H1 (cell line): ENCODE results near the gene SLIRP. TPM values are rescaled to one million over a fixed set of nuclear protein-coding genes. Genes with fewer than 3 reads are reported as not detected.

Experiments
- polyA plus RNA-seq, 7 experiments: library from polyadenylated mRNA; depleted of rRNA in 3 of 7; stranded (reverse) in 5 of 7; unstranded in 2 of 7; fragments of >200 nt in 5 of 7; fragments of 200-250 nt in 2 of 7; gene quantifications; 1 replicate in 5 of 7; 2 replicates in 1 of 7; 4 replicates in 1 of 7; pipeline versions ENCODE4 v1.2.1 to v1.2.3, GENCODE V29; 2011 to 2013; ENCODE audit warnings: missing spikeins in 2 of 7, mixed read lengths in 2 of 7
- total RNA-seq: library from RNA; stranded (reverse); fragmentation: NEBNext Ultra II Directional; extraction: Animal tissue kit (Norgen Biotek cat#: 25700); gene quantifications from 2 replicates; pipeline ENCODE4 v1.2.1, GENCODE V29; 2021

SLIRP gene
- total and polyA plus RNA-seq, 2 of the 8 experiments (the other 6 are each of a cell fraction or from before 2014, with no cell fraction given), result 374 to 383 TPM

Other genes starting within 250 kb of the SLIRP start
- 0.52 TPM in 2 replicates for gene ISM2, start 209.3 kb upstream of the SLIRP start, total RNA-seq
- 0.61 and 0.79 TPM in 2 replicates for gene ISM2, start 209.3 kb upstream of the SLIRP start, polyA plus RNA-seq (2011; rRNA removed)
- gene SPTLC2, start 91.5 kb upstream of the SLIRP start, total RNA-seq, result 31.8 and 35.1 TPM in 2 replicates
- 7.6 and 8.9 TPM in 2 replicates for gene SPTLC2, start 91.5 kb upstream of the SLIRP start, polyA plus RNA-seq (2011; rRNA removed)
- 19.9 and 20.0 TPM in 2 replicates for gene ALKBH1, start 80 bp upstream of the SLIRP start, total RNA-seq
- gene ALKBH1, start 80 bp upstream of the SLIRP start, polyA plus RNA-seq (2011; rRNA removed), result 9.5 and 14.3 TPM in 2 replicates
- 79.2 and 88.8 TPM in 2 replicates for gene SNW1, start 53.1 kb downstream of the SLIRP start, total RNA-seq
- gene SNW1, start 53.1 kb downstream of the SLIRP start, polyA plus RNA-seq (2011; rRNA removed), result 7.3 and 13.2 TPM in 2 replicates
- gene ADCK1, start 92.0 kb downstream of the SLIRP start, total RNA-seq, result 11.0 and 11.5 TPM in 2 replicates
- gene ADCK1, start 92.0 kb downstream of the SLIRP start, polyA plus RNA-seq (2011; rRNA removed), result 16.8 and 23.0 TPM in 2 replicates